Erythroblast (primary cell): ENCODE data around the gene VDAC2.

Experiments used
- DNase-seq, 2 experiments: peaks; one replicate each; lab custom pipeline; 2025; lab: John Stamatoyannopoulos, UW
- GATA1 ChIP-seq: IDR thresholded peaks from 2 replicates; pipeline ENCODE4 v1.6.1; 2011; ENCODE audit warnings: low read depth, mild to moderate bottlenecking, control low read depth, low read length, moderate library complexity
- POLR2A ChIP-seq: IDR thresholded peaks from 2 replicates; pipeline ENCODE4 v1.6.1; 2011; ENCODE audit warnings: mild to moderate bottlenecking, low read length

Gene VDAC2

DNA sequence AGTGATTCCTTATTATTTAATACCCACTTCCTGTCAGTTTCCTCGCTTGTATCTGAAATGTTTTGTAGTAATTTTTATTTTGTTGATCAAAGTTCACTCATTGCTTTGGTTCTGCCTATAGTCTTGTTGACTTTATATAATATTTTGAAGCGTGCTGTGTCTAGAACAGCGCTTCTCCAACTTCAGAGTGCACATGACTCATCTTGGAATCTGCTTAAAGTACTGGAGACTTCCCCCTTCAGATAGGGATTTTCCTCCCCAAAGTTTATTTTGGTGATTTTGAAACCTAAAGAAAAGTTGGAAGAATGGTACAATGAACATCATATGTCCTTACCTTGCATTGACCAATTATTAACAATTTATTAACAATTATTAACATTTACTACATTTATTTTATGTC, 19.4 kb downstream of the VDAC2 start:
- no peak for DNase-seq
- TF ChIP-seq POLR2A = no peak
- TF ChIP-seq GATA1 = no peak

DNA sequence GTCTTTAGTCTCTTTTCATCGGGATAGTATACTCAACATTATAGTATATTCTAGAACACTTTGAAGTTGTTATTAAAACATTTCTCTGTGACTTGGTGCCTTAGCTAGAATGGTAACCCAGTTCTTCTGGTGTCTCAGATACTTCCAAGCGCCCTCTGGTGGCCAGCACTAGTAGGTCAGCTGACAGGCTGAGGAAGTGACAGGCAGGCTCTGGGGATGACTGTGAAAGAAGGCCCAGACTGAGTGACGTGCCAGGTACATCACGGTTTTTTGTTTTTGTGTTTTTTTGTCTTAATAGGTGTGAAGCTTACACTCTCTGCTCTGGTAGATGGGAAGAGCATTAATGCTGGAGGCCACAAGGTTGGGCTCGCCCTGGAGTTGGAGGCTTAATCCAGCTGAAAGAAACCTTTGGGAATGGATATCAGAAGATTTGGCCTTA, 20.0 kb downstream of the VDAC2 start:
- DNase-seq = peak; percentile 87 to 93
- TF ChIP-seq POLR2A (no peak), GATA1 (no peak)

DNA sequence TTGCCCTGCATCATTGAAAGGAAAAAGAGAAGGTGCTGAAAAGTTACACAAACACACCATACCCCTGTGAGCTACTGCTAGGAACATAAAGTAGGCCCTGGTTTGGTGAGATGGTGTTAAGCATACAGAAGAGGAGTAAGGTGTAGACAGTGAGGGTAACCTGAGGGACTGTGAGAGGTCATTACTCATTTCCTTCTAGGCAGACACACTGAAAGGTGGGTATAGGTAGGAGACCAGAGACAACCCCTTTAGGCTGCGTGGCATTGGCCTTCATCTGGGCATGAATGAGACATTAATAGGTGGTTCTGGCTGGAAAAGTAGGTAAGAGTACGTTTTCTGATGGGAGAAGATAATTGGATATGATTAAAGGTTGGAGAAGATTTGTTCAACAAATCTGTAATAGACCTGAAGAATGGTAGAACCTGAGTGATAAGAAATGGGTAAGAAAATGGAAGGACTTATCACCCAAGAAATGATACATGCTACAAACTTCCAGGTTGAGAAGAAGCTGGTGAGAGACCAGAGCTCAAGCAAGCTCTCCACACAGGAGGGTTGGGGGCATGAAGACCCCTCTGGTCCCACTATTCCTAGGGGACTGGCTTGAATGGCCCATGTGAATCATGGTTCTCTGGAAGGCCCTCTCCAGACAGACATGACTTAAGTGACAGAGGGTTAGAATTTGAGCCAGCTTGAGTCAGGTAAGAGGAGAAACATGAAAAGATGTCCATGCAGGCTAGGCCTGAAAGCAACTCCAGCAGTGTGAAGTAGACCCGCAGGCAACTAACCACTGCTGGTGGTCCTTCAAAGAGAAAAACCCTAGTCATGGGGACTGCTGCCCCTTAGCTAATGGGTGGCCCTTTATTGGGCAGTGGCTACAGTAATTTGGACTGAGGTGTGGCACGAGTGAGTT, 21.3 kb downstream of the VDAC2 start:
- TF ChIP-seq POLR2A = no peak
- no peak for TF ChIP-seq GATA1
- DNase-seq = no peak

DNA sequence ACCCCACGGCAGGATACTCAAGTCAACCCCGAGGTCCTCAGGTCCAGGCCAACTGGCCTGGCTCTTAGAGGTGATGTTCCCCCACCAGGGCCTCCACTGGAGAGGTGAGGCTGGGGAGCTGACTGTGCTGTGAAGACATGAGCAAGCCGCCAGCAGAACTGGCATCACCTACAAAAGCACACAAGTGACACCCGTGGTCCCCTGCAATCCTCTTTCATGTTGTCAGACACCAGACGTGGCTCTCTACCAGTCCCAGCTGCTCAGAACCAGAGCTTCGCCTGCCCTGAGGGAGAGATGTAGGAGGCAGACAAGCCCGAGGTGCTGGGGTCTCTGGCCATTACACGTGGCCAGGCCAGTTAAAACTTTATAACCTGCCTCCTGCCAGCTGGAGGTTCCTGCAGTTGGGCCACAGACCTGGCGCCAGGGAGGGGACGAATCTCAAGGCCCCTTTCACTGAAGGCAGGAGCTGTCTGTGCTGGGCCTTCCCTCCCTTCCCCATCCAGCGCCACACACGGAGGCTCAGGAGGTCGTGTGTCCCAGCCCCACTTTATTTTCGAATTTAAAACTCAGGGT, 22.9 kb downstream of the VDAC2 start:
- peak in 1 of 2 experiments; percentile 35 for DNase-seq
- TF ChIP-seq GATA1 (no peak), POLR2A (no peak)

DNA sequence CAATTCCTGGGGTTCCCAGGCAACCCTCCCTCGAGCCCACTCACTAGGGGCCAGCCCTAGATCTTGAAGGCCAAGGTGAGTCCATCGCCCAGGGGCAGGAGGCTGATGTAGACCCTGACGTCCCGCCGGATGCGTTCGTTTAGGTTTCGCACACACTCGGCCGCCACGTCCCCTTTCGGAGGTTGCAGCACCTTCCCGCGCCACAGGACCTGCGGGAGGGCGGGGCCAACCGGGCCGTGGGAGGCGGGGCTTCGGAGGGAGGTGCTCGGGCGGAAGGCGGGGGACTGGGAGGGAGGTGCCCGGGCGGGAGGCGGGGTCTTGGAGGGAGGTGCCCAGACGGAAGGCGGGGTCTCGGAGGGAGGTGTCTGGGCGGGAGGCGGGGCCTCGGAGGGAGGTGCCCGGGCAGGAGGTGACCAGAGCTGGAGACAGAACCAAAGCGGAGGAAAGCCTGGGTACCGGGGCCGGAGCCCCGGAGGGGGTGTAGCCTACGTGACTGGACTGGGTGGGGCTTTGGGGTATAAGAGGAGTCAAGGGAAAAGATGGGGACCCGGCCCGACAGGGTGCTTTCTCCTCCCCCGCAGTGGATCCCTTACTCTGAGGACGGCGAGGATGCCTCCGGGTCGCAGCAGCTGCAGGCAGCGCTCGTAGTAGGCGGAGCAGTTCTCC, 23.6 kb downstream of the VDAC2 start:
- TF ChIP-seq GATA1 = no peak
- TF ChIP-seq POLR2A = no peak
- DNase-seq = peak; percentile 95 to 98

DNA sequence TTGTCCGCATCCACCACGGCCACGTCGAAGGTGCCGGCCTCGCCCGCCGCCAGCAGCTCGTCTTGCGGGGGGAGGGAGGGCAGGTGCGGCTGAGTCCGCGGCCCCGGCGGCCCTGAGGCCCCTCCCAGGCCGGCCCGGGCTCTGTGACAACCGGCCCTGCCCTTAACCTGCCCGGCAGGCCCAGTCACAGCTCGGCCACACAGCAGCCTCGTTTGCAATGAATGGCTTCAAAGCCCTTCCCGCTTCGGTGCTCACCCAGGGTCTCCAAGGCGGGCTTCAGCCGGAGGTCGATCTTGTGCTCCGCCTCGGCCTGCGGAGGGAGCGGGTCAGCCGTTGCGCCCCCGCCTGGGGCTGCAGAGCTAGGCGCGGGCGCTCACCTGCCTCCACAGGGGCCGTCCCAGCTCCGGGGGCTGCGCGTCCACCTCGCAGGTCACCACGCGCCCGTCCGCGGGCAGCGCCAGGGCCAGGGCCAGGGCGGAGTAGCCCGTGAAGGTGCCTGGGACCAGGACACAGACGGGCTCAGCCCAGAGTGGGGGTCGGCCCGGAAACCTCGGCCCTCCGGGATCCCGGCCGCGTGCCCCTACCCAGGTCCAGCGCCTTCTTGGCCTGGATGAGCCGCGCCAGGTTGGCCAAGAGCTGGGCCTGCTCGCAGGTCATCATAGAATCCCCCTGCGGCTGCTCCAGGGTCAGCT, 24.2 kb downstream of the VDAC2 start:
- TF ChIP-seq POLR2A = no peak
- no peak for DNase-seq

DNA sequence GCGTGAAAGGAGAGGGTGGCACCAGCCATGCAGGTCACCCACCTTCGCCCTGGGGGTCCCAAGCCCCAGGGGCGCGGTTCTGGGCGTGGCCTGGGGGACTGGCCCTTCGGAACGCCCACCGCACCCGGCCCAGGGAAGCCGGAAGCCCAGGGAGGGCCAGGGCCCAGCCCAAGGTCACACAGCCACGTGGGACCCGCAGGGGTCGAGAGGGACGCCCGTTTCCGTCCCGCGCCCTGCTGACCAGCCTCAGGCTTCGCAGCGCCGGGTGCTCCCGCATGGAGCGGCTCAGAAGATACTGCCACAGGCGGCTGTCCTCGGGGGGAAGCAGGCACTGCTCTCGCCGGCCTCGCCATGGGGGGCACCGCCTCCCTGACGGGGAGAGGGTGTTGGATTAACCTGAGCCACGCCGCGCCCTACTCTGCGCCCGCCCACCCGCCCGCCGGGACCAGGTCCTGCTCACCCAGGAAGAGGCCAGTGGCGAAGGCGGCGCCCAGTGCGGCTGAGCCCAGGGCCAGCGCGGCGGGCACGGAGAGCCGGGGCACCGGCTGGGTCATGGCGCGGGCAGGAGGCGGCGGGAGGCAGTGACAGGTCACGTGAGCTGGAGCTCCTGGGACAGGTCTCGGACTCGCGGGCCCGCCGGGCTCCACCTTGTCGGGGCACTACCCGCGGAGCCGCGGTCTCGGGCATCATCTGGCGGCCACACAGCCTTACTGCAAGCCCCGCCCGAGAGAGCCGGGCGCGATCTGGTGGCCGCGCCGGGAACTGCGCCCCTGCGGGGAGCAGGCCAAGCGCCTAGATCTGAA, 25.0 kb downstream of the VDAC2 start, which contains the start of gene COMTD1:
Gene COMTD1 (minus strand): TSS at position 583 of the 803 bp plus-strand sequence. CDS start 29 bp downstream, at position 554.
- DNase-seq = peak; percentile 92 to 94
- TF ChIP-seq GATA1 (no peak), POLR2A (no peak)

DNA sequence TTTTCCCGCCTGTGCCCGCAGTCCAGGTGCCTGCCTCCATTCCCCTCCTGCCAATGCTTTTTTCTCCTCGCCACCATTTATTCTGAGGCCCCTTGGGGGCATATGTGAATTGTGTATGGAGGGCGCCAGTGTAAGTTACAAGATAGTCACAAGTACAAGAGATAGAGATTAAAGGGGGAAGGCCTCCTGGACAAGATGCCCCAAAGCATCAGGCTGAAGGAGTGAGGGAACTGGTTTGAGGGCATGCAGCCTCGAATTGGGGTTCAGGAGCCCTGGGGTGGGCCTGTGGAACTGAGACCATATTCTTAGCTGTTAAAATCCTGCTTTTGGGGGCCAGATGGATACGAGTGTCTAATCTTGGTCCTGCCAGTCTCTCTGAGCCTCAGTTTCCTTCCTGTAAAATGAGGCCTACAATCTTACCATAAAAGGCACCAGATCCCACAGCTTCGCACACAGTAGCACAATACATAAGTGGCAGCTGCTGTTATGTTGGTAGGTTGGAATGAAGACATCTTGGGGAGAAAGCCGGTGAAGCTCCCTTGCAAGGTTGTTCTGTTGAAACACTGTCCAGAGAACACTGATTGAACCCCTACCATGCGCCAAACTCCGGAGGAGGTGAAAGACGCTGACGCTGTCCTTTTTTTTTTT, 25.7 kb downstream of the VDAC2 start:
- DNase-seq = no peak
- TF ChIP-seq POLR2A (no peak), GATA1 (no peak)

DNA sequence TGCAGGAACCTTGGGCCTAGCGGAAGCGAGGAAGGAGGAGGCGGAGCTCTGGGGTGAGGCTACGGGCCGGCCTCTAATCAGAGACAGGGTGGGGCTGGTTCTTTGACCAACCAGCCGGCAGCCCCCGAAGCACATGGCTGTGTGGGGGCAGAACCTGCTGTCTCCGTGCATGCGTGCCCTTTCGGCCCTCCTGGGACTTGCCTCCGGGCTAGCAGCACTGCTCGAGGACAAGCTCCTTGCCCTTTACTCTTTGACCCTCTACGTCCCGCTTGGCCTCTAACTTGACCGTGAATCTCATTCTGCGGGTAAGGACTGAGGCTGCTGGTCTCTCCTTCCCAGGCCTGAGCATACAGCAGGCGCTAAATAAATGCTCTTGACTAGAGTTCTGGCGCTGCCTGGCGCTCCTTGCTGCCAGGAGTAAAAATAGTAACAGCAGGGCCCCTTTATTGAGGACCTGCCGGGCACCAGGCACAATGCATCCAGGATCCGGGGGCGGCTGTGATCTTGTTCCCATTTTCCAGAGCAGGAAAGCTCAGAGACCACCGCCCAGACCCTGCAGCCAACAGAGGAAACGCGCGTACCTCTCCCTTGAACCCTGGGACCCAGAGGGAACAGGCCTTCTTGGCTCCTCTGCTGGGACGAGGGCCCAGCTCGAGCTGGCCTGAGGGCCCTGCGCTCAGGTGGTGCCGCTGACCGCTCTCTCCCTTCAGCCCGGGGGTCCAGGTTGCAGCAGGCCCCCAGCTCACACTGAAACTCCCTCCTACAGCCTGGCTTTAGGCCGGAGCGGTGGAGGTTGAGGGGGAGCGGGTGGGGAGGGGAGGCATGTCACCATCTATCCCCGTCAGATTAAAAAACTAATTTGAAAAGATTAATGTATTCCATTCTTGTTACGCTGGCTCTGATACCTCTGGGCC, 27.8 kb downstream of the VDAC2 start:
- no peak for TF ChIP-seq GATA1
- TF ChIP-seq POLR2A = no peak
- peak in 1 of 2 experiments; percentile 17 for DNase-seq

DNA sequence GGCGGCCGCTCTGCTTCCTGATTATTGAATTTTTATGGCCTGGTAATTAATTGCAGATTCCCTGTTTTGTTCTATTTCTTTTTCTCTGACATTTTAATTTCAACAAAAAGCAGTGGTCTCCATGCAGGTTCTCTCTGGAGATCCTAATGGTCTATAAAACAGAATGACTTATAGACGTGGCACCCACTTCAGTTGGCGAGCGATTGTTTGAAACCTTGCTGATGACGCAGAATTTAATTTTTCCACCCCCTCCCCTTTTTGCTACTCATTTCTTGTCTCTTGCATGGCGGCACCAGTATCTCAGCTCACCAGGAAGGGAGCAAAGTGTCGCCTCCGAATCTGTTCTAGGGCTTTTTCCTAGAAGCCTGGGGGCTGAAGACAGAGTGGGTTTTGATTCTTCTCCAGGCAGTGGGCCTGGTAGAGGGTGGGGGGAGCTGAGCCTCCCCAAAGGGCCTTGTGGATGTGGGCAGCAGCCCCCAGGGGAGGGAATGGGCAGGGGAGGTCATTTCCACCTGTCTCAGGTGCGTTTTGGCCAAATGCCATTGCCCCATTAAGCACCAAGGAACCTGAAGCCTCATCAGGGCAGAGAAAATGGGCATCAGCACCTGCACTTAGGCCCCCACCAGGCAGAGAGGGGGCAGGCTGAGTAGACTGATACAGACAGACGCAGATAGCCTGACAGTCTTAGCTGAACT, 28.6 kb downstream of the VDAC2 start:
- DNase-seq = no peak

More for the DNA sequence above, 28.6 kb downstream of the VDAC2 start:
- TF ChIP-seq POLR2A (no peak), GATA1 (no peak)
